RWPE1 (cell line): ENCODE results near the gene TIMM21.

Source experiments
- CTCF ChIA-PET: fragments of 350-600 bp; sonication (Branson Sonifier 250); formaldehyde crosslinking; extraction: SDS; loops from one replicate; lab custom pipeline; 2021; lab: Yijun Ruan, JAX
- POLR2A ChIA-PET: fragments of 400-600 bp; formaldehyde crosslinking; extraction: SDS; loops from one replicate; lab custom pipeline; 2020; ENCODE audit warnings: antibody characterized with exemption; ENCODE audit not compliant: low non-redundant PET; lab: Yijun Ruan, JAX
- DNase-seq: peaks from one replicate; pipeline ENCODE4 v3.0.0; 2012; ENCODE audit warnings: low spot score
- H3K27ac ChIP-seq: fragments of 450-650 bp; 2 replicates; pipeline ENCODE4 v1.5.1; 2017
- CTCF ChIP-seq: fragments of 450-650 bp; conservative IDR thresholded peaks from 2 replicates; pipeline ENCODE4 v1.5.1; 2017; ENCODE audit warnings: low read depth, mild to moderate bottlenecking

Gene TIMM21

GRCh38 chr18:74141667-74142066 lies 6.7 kb upstream of the TIMM21 start:
- peak overlapping the region; percentile 37; the same call in 1 of the 2 replicates for H3K27ac ChIP-seq
- POLR2A ChIA-PET = no interaction called here
- peak; percentile 32 for DNase-seq
- CTCF ChIA-PET = no interaction called here
- TF ChIP-seq CTCF = no peak

- ChIA-PET POLR2A (no interaction called here), CTCF (no interaction called here)
- no peak for DNase-seq
Observed at GRCh38 chr18:74142252-74142651, 6.1 kb upstream of the TIMM21 start.

GRCh38 chr18:74146756-74147155 lies 1.6 kb upstream of the TIMM21 start:
- ChIA-PET CTCF (no interaction called here), POLR2A (no interaction called here)
- H3K27ac ChIP-seq = no peak overlapping the region
- DNase-seq = no peak
- no peak for TF ChIP-seq CTCF

More at GRCh38 chr18:74142252-74142651, 6.1 kb upstream of the TIMM21 start:
- no peak overlapping the region for H3K27ac ChIP-seq
- no peak for TF ChIP-seq CTCF

GRCh38 chr18:74147491-74147778 lies 888 bp upstream of the TIMM21 start:
- DNase-seq = no peak
- CTCF ChIA-PET = no interaction called here
- TF ChIP-seq CTCF = no peak
- peak overlapping the region; percentile 95 for H3K27ac ChIP-seq
- POLR2A ChIA-PET = no interaction called here

GRCh38 chr18:74148543-74149070 lies 284 bp downstream of the TIMM21 start:
- peak overlapping the region; percentile 95 for H3K27ac ChIP-seq
- CTCF ChIA-PET = no interaction called here
- DNase-seq = no peak
- no peak for TF ChIP-seq CTCF
- POLR2A ChIA-PET = no interaction called here

- TF ChIP-seq CTCF = no peak
- ChIA-PET POLR2A (no interaction called here), CTCF (no interaction called here)
- DNase-seq = no peak
- no peak overlapping the region for H3K27ac ChIP-seq
Observed at GRCh38 chr18:74149878-74150277, 1.6 kb downstream of the TIMM21 start.

- DNase-seq = no peak
- POLR2A ChIA-PET = no interaction called here
- CTCF ChIA-PET = no interaction called here
- H3K27ac ChIP-seq = peak overlapping the region; percentile 22
- TF ChIP-seq CTCF = no peak
Observed at GRCh38 chr18:74152270-74152669, 3.9 kb downstream of the TIMM21 start.
